Activated T-cell treated with anti-CD3 and anti-CD28 coated beads, Interleukin-2, amount 50 U/mL, for 48 hours (primary cell): ENCODE measurements around the gene CTNND2.

Experiments used
- DNase-seq, 2 experiments: peaks; one replicate each; pipeline ENCODE4 v3.0.0-alpha.2; 2020

The CTNND2 gene, protein sequence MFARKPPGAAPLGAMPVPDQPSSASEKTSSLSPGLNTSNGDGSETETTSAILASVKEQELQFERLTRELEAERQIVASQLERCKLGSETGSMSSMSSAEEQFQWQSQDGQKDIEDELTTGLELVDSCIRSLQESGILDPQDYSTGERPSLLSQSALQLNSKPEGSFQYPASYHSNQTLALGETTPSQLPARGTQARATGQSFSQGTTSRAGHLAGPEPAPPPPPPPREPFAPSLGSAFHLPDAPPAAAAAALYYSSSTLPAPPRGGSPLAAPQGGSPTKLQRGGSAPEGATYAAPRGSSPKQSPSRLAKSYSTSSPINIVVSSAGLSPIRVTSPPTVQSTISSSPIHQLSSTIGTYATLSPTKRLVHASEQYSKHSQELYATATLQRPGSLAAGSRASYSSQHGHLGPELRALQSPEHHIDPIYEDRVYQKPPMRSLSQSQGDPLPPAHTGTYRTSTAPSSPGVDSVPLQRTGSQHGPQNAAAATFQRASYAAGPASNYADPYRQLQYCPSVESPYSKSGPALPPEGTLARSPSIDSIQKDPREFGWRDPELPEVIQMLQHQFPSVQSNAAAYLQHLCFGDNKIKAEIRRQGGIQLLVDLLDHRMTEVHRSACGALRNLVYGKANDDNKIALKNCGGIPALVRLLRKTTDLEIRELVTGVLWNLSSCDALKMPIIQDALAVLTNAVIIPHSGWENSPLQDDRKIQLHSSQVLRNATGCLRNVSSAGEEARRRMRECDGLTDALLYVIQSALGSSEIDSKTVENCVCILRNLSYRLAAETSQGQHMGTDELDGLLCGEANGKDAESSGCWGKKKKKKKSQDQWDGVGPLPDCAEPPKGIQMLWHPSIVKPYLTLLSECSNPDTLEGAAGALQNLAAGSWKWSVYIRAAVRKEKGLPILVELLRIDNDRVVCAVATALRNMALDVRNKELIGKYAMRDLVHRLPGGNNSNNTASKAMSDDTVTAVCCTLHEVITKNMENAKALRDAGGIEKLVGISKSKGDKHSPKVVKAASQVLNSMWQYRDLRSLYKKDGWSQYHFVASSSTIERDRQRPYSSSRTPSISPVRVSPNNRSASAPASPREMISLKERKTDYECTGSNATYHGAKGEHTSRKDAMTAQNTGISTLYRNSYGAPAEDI (N-terminal part only)

DNA sequence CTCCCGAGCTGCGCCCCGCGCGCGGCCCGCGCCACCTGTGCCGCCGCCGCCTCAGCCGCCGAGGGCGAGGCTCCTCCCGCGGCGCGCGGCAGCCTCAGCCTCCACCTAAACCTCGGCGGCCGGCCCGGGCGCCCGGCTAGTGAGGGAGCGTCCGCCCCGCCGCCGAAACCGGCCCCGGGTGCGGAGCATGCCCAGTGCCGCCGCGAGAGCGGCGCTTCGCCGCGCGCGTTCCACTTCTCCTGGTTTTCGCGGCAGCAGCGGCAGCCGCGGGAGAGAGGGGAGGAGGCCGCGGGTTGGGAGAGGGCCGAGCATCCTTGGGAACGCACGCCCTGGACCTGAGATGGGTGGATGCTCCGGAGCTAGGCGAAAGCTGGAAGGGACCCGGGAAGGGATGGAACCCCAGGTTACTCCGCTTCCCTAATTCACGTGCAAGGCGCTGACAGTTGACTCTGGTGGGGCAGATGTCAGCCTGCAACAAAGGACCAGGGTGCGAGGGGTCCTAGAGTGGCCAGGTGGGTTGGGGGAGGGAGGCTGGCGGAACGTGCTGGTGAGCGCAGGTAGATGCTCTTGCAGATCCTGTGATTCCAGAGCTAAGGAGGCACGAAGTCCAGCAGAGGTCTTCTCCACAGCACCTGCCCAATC is at the start of gene CTNND2:
Gene CTNND2 (minus strand): TSS at position 182 of the 642 bp plus-strand sequence. CDS start 593 bp downstream, outside the sequence.
- no peak for DNase-seq

DNA sequence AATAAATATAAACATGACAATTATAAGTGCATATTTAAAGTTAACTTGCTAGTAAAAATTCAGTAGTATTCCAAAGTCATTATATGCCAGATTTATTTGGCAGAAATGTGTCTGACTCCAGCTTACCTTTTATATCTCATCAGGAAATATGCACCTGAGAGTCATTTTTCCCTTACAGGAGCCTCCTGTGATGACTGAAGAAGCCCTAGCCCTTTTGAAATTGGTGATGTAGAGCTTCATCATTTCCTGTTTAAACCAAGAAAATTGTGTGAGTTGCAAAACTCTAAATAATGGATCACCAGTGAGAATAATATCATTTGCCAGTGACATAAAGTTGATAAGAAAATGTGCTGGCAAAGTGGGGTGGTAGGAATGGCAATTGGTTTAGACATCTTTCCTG is 42.1 kb upstream of the CTNND2 start:
- no peak for DNase-seq

DNA sequence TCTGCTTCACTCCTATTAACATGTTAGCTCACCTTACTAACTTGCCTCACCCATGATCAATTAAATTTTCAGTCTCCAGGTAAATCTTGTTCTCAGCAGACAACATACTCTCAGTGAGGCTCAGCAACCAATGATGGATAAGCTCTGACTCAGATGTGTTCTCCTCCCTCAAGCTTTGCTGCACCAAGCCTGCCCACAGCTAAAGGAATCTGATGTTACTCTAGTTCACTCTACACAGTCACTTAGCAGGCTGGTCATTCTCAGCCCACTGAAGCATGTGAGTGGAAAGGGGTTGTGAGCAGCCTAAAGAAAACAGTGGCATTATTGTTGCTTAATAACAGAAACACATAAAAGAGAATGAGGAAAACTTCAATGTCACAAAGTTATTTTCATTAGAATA is 37.3 kb upstream of the CTNND2 start:
- DNase-seq = no peak

DNA sequence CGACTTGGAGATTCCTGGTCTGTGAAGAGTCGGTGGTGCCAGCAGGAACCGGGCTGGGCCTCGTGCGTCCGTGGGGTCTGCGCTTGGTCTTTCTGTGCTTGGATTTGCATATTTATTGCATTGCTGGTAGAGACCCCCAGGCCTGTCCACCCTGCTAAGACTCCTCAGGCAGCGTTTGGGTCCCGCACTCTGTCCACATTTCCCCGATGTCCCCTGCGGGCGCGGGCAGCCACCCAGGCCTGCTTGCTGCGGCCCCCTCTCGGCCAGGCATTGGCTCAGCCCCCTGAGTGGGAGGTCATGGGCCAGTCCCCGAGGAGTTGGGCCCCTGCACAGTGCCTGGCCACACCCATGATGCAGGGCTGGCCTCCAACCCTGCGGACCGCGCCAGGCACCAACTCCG is 27.4 kb upstream of the CTNND2 start:
- no peak for DNase-seq

DNA sequence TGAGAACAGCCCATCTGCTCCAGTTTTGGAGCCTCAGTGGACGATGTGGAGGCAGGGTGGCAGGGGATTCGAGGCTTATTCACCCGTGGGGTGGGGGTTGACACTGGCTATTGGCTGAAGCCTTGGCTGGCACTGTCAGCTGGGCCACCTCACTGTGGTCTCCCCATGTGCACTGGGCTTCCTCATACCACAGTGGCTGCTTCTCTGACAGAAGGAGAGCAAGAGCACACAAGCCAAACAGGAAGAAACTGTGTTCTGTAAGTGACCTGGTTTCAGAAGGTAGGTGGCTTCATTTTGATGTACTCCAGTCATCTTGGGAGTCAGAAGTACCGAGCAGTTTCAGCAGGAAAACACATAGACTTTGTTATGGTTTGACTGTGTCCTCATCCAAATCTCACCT is 24.7 kb upstream of the CTNND2 start:
- DNase-seq = no peak

DNA sequence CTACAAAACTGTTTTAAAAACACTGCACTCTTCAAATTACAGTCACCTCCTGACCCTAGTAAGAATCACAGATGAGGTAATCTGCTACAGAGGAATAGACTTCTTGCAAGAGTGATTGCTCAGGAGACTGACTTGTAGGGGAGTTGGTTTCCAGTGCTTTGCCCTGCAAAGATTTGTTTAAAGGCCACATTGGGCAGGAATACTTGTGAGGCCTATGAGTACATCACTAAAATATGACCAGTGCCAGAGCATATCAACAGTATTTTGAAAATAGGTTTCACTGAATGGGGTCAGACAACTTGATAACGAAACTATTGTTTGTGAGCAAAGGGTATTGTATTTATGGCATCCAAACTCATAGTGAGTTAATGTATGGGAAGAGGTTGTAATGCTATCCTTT is 21.5 kb upstream of the CTNND2 start:
- DNase-seq = no peak

DNA sequence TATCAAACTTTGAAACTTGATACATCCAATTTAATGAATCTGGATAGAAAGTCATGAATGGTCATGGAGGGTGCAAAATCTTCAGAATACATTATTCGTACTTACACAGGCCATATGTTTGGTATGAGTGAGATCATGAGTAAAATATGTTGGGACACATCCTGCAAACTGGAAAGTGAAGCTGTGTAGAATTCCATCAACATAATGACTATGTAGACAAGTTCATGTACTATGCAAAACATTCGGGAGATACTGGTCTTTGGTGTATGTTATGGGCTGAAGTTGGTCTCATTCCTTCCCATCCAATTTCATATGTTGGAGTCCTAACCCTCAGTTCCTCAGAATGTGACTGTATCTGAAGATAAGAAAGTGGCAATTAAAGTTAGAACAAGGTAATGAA is 18.1 kb upstream of the CTNND2 start:
- no peak for DNase-seq

DNA sequence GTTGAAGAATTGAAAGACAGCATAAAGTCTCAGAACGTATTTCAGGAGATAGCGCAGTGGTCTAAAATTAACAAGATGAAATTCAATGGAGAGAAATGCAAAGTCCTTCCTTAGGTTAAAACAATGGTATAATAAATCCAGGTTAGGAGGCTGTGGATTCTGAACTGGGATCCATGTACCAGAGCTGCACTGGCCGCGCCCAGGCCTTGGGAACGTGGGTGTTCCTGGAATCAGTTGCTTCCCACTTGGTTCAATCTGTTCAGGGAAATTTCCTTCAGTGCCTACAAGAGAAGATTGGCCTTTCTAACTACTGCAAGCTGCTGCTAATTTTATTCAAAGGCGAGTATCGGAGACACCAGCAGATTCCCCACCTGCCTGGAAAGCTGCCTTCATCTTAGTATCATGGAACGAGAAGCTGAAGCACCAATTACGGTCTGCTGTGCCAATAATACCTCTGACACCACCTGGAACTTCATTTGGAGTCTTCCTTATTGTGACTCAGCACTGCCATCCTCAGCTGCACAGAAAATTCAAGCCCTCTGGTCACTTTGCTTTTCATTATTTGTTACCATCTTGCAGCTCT is 14.3 kb upstream of the CTNND2 start:
- DNase-seq = no peak

DNA sequence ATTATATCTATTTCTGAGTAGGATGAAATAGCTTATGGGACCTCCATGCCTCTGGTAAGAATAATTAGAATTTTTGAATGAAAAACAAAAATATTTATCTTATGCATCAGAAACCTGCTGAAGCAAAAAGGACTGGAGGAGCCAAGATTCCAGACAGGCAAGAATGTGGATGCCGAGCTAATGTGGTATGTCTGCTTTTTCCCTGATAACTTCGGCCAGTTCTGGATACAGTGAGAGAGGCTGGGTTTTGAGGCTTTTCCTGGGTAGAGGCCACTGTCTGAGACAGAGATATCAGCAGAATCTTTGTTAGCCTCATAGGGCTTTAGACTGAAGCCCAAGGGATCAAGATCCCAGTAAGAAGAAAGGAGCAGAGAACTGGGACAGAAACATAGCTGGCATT is 5.2 kb upstream of the CTNND2 start:
- no peak for DNase-seq

DNA sequence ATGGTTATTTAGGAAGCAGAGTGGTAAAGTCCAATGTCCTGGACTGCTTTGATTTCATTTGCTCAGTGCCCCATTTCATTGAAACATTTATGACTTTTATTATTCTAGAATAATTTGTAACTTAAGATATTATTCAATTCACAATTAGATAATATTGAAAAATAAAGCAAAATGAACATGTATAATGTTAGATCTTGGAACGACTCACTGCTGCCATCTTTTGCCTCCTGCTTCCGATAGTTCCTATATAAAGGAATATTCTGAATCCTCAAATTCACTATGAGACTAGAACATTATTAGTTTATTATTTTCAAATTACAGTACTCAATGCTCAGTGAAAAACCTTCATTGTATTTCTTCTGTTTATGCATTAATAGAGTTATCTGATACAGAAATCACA is 2.3 kb upstream of the CTNND2 start:
- DNase-seq = no peak

DNA sequence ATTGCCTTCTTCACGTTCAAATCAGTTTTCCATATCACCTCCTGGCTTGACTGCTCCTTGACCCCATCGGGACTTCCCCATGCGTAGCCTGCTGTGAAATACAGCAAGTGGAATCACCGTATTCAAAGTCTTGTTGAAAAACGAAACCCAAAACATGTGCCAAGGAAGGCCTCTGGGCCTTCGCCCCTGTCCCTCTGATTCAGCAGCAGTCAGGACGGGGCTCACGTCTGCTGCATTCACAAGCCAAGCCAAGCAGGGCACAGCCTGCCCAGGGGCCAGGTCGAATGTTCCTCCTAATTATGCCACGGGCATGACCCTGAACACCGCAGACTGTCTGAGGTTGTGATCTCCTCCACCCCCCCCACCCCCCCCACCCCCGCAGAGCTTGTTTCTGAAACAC is 960 bp upstream of the CTNND2 start:
- DNase-seq = no peak

DNA sequence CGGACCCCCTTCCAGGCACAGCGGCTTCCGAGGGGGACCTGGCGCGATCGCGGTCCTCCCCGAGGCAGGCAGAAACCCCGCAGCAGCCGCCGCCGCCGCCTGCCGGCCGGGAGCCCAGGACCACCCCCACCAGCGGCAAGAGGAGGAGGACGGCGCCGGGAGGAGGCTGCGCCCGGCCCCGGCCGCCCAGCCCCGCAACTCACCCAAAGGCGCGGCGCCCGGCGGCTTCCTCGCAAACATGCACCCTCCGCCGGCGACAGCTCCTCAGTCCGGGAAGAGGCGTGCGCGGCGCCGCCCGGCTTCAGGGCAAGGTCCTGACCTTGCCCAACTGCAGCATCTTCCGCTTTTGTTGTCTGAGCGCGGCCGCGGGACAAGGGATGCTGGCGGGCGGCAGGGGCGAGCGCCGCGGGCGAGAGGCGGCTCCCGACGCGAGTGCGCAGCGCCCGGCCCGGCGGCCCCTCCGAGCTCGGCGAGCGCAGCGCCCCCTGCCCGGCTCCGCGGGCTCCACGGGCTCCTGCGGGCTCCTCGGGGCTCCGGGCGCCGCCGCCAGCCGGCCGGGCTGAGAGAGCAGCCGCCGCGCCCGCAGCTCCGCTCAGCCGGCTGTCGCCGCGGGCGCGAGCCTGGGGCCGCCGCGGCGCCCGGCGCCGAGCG is 507 bp downstream of the CTNND2 start:
- DNase-seq = peak; percentile 18 to 23

DNA sequence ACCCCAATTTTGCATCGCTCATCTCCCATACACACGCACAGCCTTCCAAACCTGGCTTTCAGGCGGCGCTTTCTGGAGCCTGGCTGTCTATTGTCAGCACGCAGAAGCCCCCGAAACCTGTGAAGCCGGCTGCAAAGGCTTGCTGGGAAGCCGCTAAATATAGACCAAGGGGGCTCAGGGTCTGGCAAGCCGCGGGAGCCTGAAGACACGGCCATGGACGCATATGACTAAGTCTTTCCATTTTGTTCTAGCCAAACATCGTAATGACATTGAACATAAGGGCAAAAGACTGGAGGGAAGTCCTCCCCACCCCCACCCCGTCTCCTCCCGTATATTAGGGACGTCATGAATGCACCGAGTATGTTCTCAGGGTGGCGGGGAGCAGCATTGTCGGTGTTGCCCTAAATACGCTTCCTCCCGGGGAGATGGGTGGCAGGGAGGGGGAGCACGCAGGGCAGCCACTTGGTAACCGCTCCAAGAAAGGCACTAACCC is 1.1 kb downstream of the CTNND2 start:
- no peak for DNase-seq

DNA sequence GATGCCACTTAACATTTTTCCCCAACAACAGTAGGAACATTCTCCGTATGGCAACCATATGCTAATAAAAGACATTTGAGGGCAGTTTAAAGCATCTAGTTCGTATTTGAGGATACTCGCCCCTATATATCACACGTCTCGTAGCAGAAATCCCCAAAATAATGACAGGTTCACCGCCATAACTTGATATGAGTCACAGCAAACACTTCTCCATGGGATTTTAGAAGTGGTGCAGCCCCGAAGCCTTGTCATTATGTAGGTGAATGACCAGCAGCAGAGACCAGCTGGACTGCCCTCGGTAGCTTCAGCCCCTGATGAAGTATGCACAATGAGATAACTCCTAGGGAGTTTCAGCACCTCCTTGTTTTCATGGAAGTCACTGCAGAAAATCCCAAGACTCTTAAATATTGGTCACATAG is 2.0 kb downstream of the CTNND2 start:
- no peak for DNase-seq

DNA sequence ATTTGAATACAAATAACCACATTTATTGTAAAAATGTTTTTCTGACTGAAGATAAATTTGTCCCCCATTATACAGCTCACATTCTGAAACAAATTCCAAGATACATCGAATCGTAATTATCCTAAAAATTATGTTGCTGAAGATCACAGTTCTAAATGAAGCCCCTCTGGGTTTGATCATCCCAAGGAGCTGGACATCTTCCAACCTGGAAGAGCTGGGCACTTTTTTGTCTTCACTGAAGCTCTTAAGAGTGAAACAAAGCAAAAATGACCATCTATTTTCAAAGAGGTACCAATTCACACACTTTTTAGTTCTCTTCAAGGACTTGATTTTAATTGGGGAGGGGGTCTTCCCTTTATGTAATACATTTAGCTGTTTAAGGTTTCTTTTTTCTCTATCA is 5.5 kb downstream of the CTNND2 start:
- no peak for DNase-seq

DNA sequence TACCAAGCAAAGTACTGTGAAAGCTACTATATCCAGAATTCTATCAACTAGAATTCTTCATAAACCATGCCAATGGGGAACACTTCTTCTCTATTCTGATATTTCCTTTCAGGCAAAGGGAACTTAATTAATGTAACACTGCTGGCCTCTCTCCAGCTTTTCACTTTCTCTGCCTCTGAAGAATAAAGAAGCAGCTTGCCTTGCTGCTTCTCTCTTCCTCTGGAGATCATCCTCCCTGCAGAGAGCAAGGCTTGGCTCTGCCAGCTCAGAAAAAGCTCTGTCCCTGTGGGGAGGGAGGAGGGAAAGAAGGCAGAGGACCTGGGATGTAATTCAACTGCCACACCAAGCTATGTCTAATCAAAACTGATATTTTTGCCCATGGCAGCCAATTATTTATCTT is 6.5 kb downstream of the CTNND2 start:
- DNase-seq = no peak

DNA sequence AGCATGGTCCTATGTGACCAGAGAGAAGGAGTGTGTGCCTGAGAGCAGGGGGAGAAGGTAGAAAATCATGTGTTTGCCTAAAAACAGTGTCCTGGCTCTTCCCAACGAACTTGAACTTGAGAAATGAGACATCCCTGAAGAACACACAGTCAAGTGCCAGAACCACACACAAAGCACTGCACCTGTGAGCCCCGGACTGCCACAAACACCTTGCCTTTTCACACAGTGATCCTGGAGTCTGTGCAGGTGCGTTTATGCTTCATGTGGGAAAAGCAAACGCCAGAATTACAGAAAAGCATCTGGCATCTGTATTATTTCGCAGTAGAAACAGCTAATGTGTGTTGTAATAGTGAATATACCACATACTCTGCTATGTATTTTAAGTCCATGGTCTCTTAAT is 9.3 kb downstream of the CTNND2 start:
- no peak for DNase-seq

DNA sequence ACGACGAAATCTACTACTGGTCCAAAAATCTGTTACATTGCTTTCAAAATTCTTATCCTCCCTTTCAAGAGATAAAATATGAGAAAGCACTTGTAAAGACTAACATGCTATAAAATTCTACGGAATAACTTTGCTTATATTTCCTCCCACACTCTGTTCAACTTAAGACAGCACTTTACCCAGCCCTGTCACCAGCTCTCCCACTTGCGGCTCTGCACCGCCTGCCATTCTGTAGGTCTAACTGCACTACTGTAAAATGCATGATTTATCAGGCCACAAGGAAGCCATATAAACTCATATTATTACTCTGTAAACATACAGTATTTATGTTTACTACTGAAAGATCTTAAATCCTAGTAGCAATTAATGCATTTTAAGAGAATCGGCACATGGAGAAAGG is 11.4 kb downstream of the CTNND2 start:
- DNase-seq = no peak

DNA sequence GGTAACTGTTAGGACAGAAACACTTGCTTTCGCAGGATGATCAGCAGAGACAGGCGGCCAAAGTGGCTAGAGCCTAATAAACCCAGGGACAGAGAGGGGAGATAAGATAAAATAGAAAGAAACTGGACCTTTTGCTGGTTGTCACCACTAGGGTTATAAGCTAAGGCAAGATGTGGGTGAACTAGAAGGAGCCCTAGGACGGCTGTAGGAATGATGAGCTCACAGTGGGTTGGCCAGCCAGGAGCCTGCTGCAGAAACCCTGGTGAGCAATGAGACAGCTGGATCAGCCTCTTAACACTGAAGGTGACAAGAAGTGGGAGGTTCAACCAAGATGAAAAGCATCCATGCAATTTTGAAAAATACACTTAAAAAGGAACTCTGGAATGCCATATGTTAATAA is 13.5 kb downstream of the CTNND2 start:
- DNase-seq = no peak

DNA sequence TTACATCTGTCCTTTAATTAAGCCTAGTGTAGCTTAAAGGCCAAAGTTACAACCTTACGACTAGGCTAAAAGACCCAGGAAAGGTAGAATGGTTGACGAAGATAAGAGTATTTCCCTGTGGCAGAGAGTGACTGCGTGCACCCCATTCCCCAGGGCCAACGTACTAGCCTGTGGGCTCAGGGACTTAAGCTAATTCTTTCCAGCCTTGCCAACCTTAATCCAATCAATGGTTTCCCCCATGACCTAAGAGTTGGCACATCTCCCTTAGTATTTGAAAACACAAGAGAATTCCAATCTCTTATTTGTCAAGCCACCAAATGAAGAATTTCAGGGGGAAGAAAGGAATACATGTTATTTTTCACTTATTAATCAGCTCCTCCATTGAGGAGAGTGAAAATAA is 16.0 kb downstream of the CTNND2 start:
- DNase-seq = no peak

DNA sequence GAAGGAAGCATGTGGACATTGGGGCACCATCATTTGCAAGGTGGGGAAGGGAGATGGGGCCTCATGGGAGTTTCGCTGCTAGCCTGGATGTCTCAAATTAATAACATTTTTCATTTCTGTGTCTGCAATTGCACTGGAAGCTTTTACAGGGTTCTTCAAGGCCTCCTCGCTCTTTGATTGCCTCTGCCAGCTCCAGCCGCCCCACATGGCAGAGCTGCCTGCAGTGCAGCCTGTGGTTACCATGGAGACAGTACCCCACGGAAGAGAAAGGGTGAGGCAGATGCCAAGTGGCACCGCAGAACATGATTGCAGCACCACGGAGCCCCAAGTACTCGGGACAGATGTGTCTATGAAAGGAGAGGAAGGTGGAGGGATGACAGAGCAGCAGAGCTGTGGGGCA is 25.4 kb downstream of the CTNND2 start:
- DNase-seq = no peak

DNA sequence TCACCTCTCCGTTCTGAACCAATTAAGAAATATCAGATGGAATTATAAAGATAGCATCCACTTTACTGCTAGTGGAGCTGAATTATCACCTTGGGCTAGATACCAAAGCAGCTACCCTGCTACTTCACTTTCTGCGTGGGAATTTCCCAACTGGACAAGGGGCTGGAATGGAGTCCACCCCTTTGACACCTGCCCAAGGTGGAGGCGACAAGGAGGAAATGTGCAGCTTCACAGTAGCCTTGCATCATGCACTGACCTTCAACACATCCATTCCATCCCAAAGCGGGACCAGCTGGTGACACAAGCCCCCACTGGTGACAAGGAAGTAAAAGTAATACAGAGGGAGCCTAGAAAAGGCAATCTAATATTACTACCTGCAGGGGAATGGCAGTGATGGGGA is 30.7 kb downstream of the CTNND2 start:
- DNase-seq = no peak
